ENCODE results near the gene APOL3. TPM values are rescaled to one million over a fixed set of nuclear protein-coding genes. Genes with fewer than 3 reads are reported as not detected.

Gene APOL3, protein sequence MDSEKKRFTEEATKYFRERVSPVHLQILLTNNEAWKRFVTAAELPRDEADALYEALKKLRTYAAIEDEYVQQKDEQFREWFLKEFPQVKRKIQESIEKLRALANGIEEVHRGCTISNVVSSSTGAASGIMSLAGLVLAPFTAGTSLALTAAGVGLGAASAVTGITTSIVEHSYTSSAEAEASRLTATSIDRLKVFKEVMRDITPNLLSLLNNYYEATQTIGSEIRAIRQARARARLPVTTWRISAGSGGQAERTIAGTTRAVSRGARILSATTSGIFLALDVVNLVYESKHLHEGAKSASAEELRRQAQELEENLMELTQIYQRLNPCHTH
- 20.4 TPM for total RNA-seq

GRCh38 chr22:36160499-36160942 lies at the start of gene APOL3:
APOL3 (minus strand) TSS chr22:36160755; CDS start chr22:36149055, 11,700 bp downstream.

GRCh38 chr22:36201630-36202319 lies 41.2 kb upstream of the APOL3 start, which contains the start of gene APOL4:
APOL4 (minus strand) TSS chr22:36201809; CDS start chr22:36201734, 75 bp downstream.

Other genes starting within 250 kb of the APOL3 start
- gene RBFOX2, start 131.9 kb downstream of the APOL3 start, total RNA-seq: 170 TPM
- 6.3 TPM for gene APOL4, start 41.1 kb upstream of the APOL3 start, total RNA-seq
- 41.9 TPM for gene APOL2, start 78.8 kb upstream of the APOL3 start, total RNA-seq
- 12.3 TPM for gene APOL1, start 92.4 kb upstream of the APOL3 start, total RNA-seq
- gene MYH9, start 227.2 kb upstream of the APOL3 start, total RNA-seq: 324 TPM